NT2/D1 (cell line): ENCODE data around the gene ARHGAP25.

ENCODE experiments used
- SUZ12 ChIP-seq: IDR thresholded peaks from 2 replicates; pipeline ENCODE4 v1.6.1; 2011; ENCODE audit not compliant: insufficient read length, insufficient read depth; ENCODE audit errors: extremely low read depth
- YY1 ChIP-seq: IDR thresholded peaks from 2 replicates; pipeline ENCODE4 v1.6.1; 2011; ENCODE audit not compliant: insufficient read length, insufficient read depth

DNA sequence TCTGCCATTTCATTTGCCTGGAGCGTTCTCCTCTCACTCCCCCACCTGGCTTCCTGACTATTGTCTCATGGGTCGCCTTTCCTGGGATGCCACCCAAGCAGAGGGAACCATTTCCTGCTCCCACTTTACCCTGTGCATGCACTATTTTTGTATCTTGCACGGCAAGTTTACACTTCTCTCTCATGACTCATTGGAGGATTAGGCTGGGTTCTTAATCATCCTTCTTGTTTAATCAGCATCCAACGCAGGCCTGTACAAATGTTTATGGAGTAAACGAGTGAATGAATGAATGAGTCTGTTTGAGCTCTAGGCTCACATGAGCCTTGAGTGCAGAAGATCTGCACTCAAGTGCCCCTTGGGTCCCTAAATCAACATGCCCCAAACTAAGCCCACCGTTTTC lies 3.8 kb upstream of the ARHGAP25 start:
- TF ChIP-seq YY1 (no peak), SUZ12 (no peak)
